Uterus (tissue), 4 donors: ENCODE results near the gene PLAAT4. TPM values are rescaled to one million over a fixed set of nuclear protein-coding genes. Genes with fewer than 3 reads are reported as not detected.

Experiments
- DNase-seq, 2 donors: peaks; one replicate each; pipeline ENCODE4 v3.0.0-alpha.2; 2019 to 2020
- H3K27ac ChIP-seq, 2 donors: fragments of 200-600 bp; sonication (generic); 1 replicate in 1 of 2; 2 replicates in 1 of 2; pipeline ENCODE4 v1.5.1; 2016 to 2018
- H3K27me3 ChIP-seq, 2 donors: fragments of 200-600 bp; sonication (generic); one replicate each; pipeline ENCODE4 v1.5.1; 2018 to 2019; ENCODE audit warnings: control low read depth in 1 of 2
- H3K36me3 ChIP-seq, 2 donors: fragments of 200-600 bp; sonication (generic); one replicate each; pipeline ENCODE4 v1.5.1; 2019; ENCODE audit warnings: control low read depth in 1 of 2
- H3K4me1 ChIP-seq, 2 donors: fragments of 200-600 bp; sonication (generic); one replicate each; pipeline ENCODE4 v1.5.1; 2018 to 2019; ENCODE audit warnings: control low read depth in 1 of 2
- H3K4me3 ChIP-seq, 2 donors: fragments of 200-600 bp; sonication (generic); 1 replicate in 1 of 2; 2 replicates in 1 of 2; pipeline ENCODE4 v1.5.1; 2018 to 2019; ENCODE audit warnings: mild to moderate bottlenecking in 1 of 2
- H3K9me3 ChIP-seq, 2 donors: fragments of 200-600 bp; sonication (generic); one replicate each; pipeline ENCODE4 v1.5.1; 2019; ENCODE audit warnings: control low read depth in 1 of 2
- CTCF ChIP-seq, 4 experiments: fragments of 200-600 bp in 2 of 4; fragments of 450-650 bp in 2 of 4; sonication (generic) in 2 of 4; IDR thresholded peaks; one replicate each; pipeline ENCODE4 v1.5.1; 2016 to 2019; ENCODE audit warnings: antibody characterized with exemption in 4 of 4, mild to moderate bottlenecking in 2 of 4, moderate library complexity in 1 of 4
- POLR2A ChIP-seq, 2 donors: fragments of 450-650 bp; IDR thresholded peaks; one replicate each; pipeline ENCODE4 v1.6.1; 2016; ENCODE audit warnings: antibody characterized with exemption in 2 of 2, mild to moderate bottlenecking in 1 of 2, moderate library complexity in 1 of 2
- intact Hi-C: fragments of 100-400 bp; cut with DNase I; formaldehyde crosslinking; loops from one replicate; pipeline ENCODE4 v1.15.1; 2023; ENCODE audit warnings: low total_unique reads
- total RNA-seq, 4 donors: library from RNA; depleted of rRNA in 3 of 4; stranded (reverse); fragments of >200 nt in 3 of 4; gene quantifications; one replicate each; pipeline versions ENCODE4 v1.1.0 to v1.2.4, GENCODE V29; 2014 to 2023
- donor health status: DM: yes; HTN: yes; CAD: no.

PLAAT4 gene
- total RNA-seq, 4 donors from 2014 or later: 3.6 to 30.3 (median 22.9) TPM

- H3K4me3 ChIP-seq: no peak overlapping the region
- intact Hi-C loops: no loop called here
- no peaks in the 10 kb centered on the region for H3K36me3 ChIP-seq
- H3K9me3 ChIP-seq: no peaks in the 10 kb centered on the region
- TF ChIP-seq POLR2A (IDR thresholded peaks at IDR 0.05) (no peak), CTCF (IDR thresholded peaks at IDR 0.05) (no peak)
- H3K4me1 ChIP-seq: no peaks in the 10 kb centered on the region
- no peaks in the 10 kb centered on the region for H3K27me3 ChIP-seq
- DNase-seq: no peak
- no peak overlapping the region for H3K27ac ChIP-seq
Observed at GRCh38 chr11:63558459-63559157, 22.0 kb downstream of the PLAAT4 start.

GRCh38 chr11:63560506-63561180 lies 24.0 kb downstream of the PLAAT4 start:
- intact Hi-C loops: no loop called here
- TF ChIP-seq POLR2A (IDR thresholded peaks at IDR 0.05) (no peak), CTCF (IDR thresholded peaks at IDR 0.05) (no peak)
- Histone ChIP-seq H3K27ac (no peak overlapping the region), H3K4me1 (no peaks in the 10 kb centered on the region), H3K36me3 (no peaks in the 10 kb centered on the region), H3K9me3 (no peaks in the 10 kb centered on the region), H3K4me3 (no peak overlapping the region), H3K27me3 (no peaks in the 10 kb centered on the region)
- DNase-seq: no peak

GRCh38 chr11:63563201-63564055 lies 26.8 kb downstream of the PLAAT4 start, which contains the start of gene PLAAT2:
PLAAT2 (minus strand) TSS chr11:63563379; CDS start chr11:63563324, 55 bp downstream.
- Histone ChIP-seq H3K4me1 (peaks cover 0 to 3% of the 10 kb centered on the region in 2 donors), H3K27ac (no peak within 1 kb of the TSS), H3K9me3 (no peaks in the 10 kb centered on the region), H3K27me3 (no peaks in the 10 kb centered on the region), H3K36me3 (no peaks in the 10 kb centered on the region), H3K4me3 (no peak within 1 kb of the TSS)
- intact Hi-C loops: no loop called here
- TF ChIP-seq CTCF (IDR thresholded peaks at IDR 0.05): no peak
- no peak for TF ChIP-seq POLR2A (IDR thresholded peaks at IDR 0.05)
- no peak for DNase-seq

- peaks cover 0 to 3% of the 10 kb centered on the region in 2 donors for H3K4me1 ChIP-seq
- no peak overlapping the region for H3K4me3 ChIP-seq
- no peak for DNase-seq
- TF ChIP-seq CTCF (IDR thresholded peaks at IDR 0.05): no peak
- TF ChIP-seq POLR2A (IDR thresholded peaks at IDR 0.05): no peak
- H3K9me3 ChIP-seq: no peaks in the 10 kb centered on the region
- no peaks in the 10 kb centered on the region for H3K27me3 ChIP-seq
- intact Hi-C loops: no loop called here
- no peak overlapping the region for H3K27ac ChIP-seq
- no peaks in the 10 kb centered on the region for H3K36me3 ChIP-seq
Observed at GRCh38 chr11:63564056-63564774, 27.6 kb downstream of the PLAAT4 start.
